ENCODE measurements around the gene TULP3.

GRCh38 chr12:2892246-2892645 lies 1.6 kb downstream of the TULP3 start:
- no peak for TF ChIP-seq ATF2 (IDR thresholded peaks at IDR 0.05; ENCODE audit: low read length)
- no peak for TF ChIP-seq CTCF (IDR thresholded peaks at IDR 0.05; ENCODE audit: control extremely low read depth in 1 of 3, insufficient read depth in 1 of 3, low read depth in 1 of 3, low read length in 3 of 3)
- no peak for TF ChIP-seq EZH2 (IDR thresholded peaks at IDR 0.05; ENCODE audit: low read depth, low read length, severe bottlenecking)
- no peak for TF ChIP-seq CHD2 (IDR thresholded peaks at IDR 0.05; ENCODE audit: low read length)
- TF ChIP-seq MAX (IDR thresholded peaks at IDR 0.05): no peak
- TF ChIP-seq GABPA (IDR thresholded peaks at IDR 0.05; ENCODE audit: borderline replicate concordance, insufficient read depth, low read length): no peak
